Progenitor cell of endocrine pancreas (in vitro differentiated cells): Measurements from ENCODE around the gene DCLK2. TPM values are rescaled to one million over a fixed set of nuclear protein-coding genes. Genes with fewer than 3 reads are reported as not detected.

Experiments used
- DNase-seq: peaks from one replicate; pipeline ENCODE4 v3.0.0; 2021; ENCODE audit warnings: low spot score; ENCODE audit not compliant: unreplicated experiment
- H3K27ac Mint-ChIP-seq: 2 replicates; pipeline ENCODE4 v1.8.0; 2021; ENCODE audit warnings: mild to moderate bottlenecking, moderate library complexity, mixed read lengths
- H3K27me3 Mint-ChIP-seq: 2 replicates; pipeline ENCODE4 v1.8.0; 2021; ENCODE audit warnings: mixed read lengths
- H3K36me3 Mint-ChIP-seq: 2 replicates; pipeline ENCODE4 v1.8.0; 2022; ENCODE audit warnings: mixed read lengths; ENCODE audit not compliant: insufficient read depth
- H3K4me1 Mint-ChIP-seq: 2 replicates; pipeline ENCODE4 v1.8.0; 2021; ENCODE audit warnings: low read depth, mixed read lengths
- H3K4me3 Mint-ChIP-seq: 2 replicates; pipeline ENCODE4 v1.8.0; 2021; ENCODE audit warnings: low read depth, mild to moderate bottlenecking, moderate library complexity, mixed read lengths
- H3K9me3 Mint-ChIP-seq: 2 replicates; pipeline ENCODE4 v1.8.0; 2021; ENCODE audit warnings: low read depth, mixed read lengths
- total RNA-seq: library from RNA; stranded (reverse); gene quantifications from 2 replicates; pipeline ENCODE4 v1.2.1, GENCODE V29; 2021
- TF ChIP-seq, protein P1 (sequence below): fragments of 200-600 bp; sonication (generic); IDR thresholded peaks from one replicate; pipeline ENCODE4 v1.5.0; 2021; ENCODE audit warnings: antibody characterized with exemption, mild to moderate bottlenecking; ENCODE audit not compliant: unreplicated experiment

The DCLK2 gene
- total RNA-seq, 1 donor from 2014 or later = 7.2 TPM

- H3K4me1 Mint-ChIP-seq = peaks cover 4% of the 10 kb centered on the region
- H3K36me3 Mint-ChIP-seq = no peaks in the 10 kb centered on the region
- H3K9me3 Mint-ChIP-seq = no peaks in the 10 kb centered on the region
- no peak overlapping the region for H3K4me3 Mint-ChIP-seq
- no peaks in the 10 kb centered on the region for H3K27me3 Mint-ChIP-seq
- TF ChIP-seq, protein P1, sequence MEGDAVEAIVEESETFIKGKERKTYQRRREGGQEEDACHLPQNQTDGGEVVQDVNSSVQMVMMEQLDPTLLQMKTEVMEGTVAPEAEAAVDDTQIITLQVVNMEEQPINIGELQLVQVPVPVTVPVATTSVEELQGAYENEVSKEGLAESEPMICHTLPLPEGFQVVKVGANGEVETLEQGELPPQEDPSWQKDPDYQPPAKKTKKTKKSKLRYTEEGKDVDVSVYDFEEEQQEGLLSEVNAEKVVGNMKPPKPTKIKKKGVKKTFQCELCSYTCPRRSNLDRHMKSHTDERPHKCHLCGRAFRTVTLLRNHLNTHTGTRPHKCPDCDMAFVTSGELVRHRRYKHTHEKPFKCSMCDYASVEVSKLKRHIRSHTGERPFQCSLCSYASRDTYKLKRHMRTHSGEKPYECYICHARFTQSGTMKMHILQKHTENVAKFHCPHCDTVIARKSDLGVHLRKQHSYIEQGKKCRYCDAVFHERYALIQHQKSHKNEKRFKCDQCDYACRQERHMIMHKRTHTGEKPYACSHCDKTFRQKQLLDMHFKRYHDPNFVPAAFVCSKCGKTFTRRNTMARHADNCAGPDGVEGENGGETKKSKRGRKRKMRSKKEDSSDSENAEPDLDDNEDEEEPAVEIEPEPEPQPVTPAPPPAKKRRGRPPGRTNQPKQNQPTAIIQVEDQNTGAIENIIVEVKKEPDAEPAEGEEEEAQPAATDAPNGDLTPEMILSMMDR = no peak
- no peak overlapping the region for H3K27ac Mint-ChIP-seq
- DNase-seq = no peak
These were observed 166.4 kb downstream of the DCLK2 start for GRCh38 chr4:150244600-150244999.

DNA sequence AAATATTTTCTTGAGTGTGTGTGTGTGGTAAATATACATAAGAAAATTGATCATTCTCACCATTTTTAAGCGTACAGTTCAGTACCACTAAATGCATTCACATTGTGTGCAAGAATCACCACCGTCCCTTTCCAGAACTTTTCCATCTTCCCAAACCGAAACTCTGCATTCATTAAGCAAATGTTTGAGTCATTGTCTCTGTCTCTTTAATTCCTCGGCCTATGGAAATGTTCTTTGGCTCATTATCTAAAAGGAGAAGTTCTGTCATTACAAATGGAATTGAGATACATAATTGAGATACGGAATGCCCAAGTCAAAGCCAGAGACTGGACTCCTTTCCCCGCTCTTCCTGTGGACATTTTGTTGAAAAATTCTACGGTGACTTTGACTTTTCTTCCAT, 168.9 kb downstream of the DCLK2 start:
- Mint-ChIP-seq H3K4me3 (no peak overlapping the region), H3K36me3 (no peaks in the 10 kb centered on the region), H3K27me3 (no peaks in the 10 kb centered on the region), H3K4me1 (peaks cover 6% of the 10 kb centered on the region), H3K27ac (no peak overlapping the region), H3K9me3 (no peaks in the 10 kb centered on the region)
- TF ChIP-seq, protein P1 = no peak
- DNase-seq = no peak

GRCh38 chr4:150248181-150248580, 169.9 kb downstream of the DCLK2 start:
- DNase-seq = no peak
- no peak overlapping the region for H3K27ac Mint-ChIP-seq
- H3K9me3 Mint-ChIP-seq = no peaks in the 10 kb centered on the region
- no peak overlapping the region for H3K4me3 Mint-ChIP-seq
- H3K36me3 Mint-ChIP-seq = no peaks in the 10 kb centered on the region
- peaks cover 6% of the 10 kb centered on the region for H3K4me1 Mint-ChIP-seq
- TF ChIP-seq, protein P1 = no peak
- H3K27me3 Mint-ChIP-seq = no peaks in the 10 kb centered on the region

DNA sequence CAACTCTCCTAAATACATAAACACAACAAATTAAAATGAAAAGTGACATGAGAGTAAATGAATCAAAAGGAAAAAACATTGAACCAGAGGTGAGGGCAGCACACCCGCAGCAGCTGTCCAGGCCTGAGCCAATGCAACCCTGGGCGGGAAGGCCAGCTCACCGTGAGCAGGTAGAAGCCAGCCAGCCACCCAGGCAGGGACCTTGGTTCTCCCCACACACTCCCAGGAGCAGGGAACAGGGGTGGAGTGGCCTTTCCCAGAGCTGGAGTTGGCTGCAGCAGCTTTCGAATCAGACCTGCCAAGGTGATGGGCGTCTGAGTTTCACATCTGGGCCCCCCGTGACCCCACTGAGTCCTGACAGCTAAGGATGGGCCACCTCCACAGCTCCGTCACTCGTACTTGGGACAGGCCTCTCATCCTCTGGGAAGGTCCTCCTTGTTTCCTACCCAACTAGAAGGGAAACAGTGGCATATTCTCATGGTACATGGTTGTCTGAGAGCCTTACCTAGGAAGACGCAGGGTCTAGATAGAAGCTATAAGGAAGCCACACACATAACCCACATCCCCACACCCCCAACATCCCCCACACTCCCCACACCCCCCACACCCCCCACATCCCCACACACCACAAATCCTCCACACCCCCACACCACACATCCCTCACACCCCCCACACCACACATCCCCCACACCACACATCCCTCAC, 172.2 kb downstream of the DCLK2 start:
- Mint-ChIP-seq H3K4me3 (no peak overlapping the region), H3K27ac (no peak overlapping the region), H3K36me3 (peaks cover 3% of the 10 kb centered on the region), H3K4me1 (peaks cover 6% of the 10 kb centered on the region), H3K27me3 (no peaks in the 10 kb centered on the region), H3K9me3 (peaks cover 3% of the 10 kb centered on the region)
- TF ChIP-seq, protein P1 = no peak
- no peak for DNase-seq

DNA sequence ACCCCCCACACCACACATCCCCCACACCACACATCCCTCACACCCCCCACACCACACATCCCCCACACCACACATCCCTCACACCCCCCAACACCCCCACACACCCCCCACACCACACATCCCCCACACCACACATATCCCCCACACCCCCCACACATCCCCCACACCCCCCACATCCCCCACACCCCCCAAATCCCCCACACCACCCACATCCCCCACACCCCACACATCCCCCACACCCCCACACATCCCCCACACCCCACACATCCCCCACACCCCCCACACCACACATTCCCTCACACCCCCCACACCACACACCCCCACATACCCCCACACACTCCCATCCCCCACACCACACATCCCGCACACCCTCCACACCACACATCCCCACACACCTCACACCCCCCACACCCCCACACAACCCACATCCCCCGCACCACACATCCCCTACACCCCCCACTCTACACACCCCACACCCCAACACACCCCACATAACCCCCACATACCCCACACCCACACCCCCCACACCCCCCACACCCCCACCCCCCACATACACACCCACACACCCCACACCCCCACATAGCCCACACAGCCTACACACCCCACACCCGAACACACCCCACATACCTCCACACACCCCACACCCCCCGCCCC, 172.9 kb downstream of the DCLK2 start:
- peaks cover 9% of the 10 kb centered on the region for H3K4me1 Mint-ChIP-seq
- H3K4me3 Mint-ChIP-seq = no peak overlapping the region
- TF ChIP-seq, protein P1 = no peak
- no peaks in the 10 kb centered on the region for H3K27me3 Mint-ChIP-seq
- no peak for DNase-seq
- H3K36me3 Mint-ChIP-seq = peaks cover 3% of the 10 kb centered on the region
- no peak overlapping the region for H3K27ac Mint-ChIP-seq
- H3K9me3 Mint-ChIP-seq = peaks cover 3% of the 10 kb centered on the region
